Uterus (tissue), 4 donors: ENCODE measurements around the gene PER2. TPM values are rescaled to one million over a fixed set of nuclear protein-coding genes. Genes with fewer than 3 reads are reported as not detected.

Experiments
- DNase-seq, 2 donors: peaks; one replicate each; pipeline ENCODE4 v3.0.0-alpha.2; 2019 to 2020
- H3K27ac ChIP-seq, 2 donors: fragments of 200-600 bp; sonication (generic); 1 replicate in 1 of 2; 2 replicates in 1 of 2; pipeline ENCODE4 v1.5.1; 2016 to 2018
- H3K27me3 ChIP-seq, 2 donors: fragments of 200-600 bp; sonication (generic); one replicate each; pipeline ENCODE4 v1.5.1; 2018 to 2019; ENCODE audit warnings: control low read depth in 1 of 2
- H3K36me3 ChIP-seq, 2 donors: fragments of 200-600 bp; sonication (generic); one replicate each; pipeline ENCODE4 v1.5.1; 2019; ENCODE audit warnings: control low read depth in 1 of 2
- H3K4me1 ChIP-seq, 2 donors: fragments of 200-600 bp; sonication (generic); one replicate each; pipeline ENCODE4 v1.5.1; 2018 to 2019; ENCODE audit warnings: control low read depth in 1 of 2
- H3K4me3 ChIP-seq, 2 donors: fragments of 200-600 bp; sonication (generic); 1 replicate in 1 of 2; 2 replicates in 1 of 2; pipeline ENCODE4 v1.5.1; 2018 to 2019; ENCODE audit warnings: mild to moderate bottlenecking in 1 of 2
- H3K9me3 ChIP-seq, 2 donors: fragments of 200-600 bp; sonication (generic); one replicate each; pipeline ENCODE4 v1.5.1; 2019; ENCODE audit warnings: control low read depth in 1 of 2
- POLR2A ChIP-seq, 2 donors: fragments of 450-650 bp; IDR thresholded peaks; one replicate each; pipeline ENCODE4 v1.6.1; 2016; ENCODE audit warnings: antibody characterized with exemption in 2 of 2, mild to moderate bottlenecking in 1 of 2, moderate library complexity in 1 of 2
- intact Hi-C: fragments of 100-400 bp; cut with DNase I; formaldehyde crosslinking; loops from one replicate; pipeline ENCODE4 v1.15.1; 2023; ENCODE audit warnings: low total_unique reads
- total RNA-seq, 4 donors: library from RNA; depleted of rRNA in 3 of 4; stranded (reverse); fragments of >200 nt in 3 of 4; gene quantifications; one replicate each; pipeline versions ENCODE4 v1.1.0 to v1.2.4, GENCODE V29; 2014 to 2023
- TF ChIP-seq, protein P1 (sequence below), 4 experiments: fragments of 200-600 bp in 2 of 4; fragments of 450-650 bp in 2 of 4; sonication (generic) in 2 of 4; IDR thresholded peaks; one replicate each; pipeline ENCODE4 v1.5.1; 2016 to 2019; ENCODE audit warnings: antibody characterized with exemption in 4 of 4, mild to moderate bottlenecking in 2 of 4, moderate library complexity in 1 of 4
- donor health status: DM: yes; HTN: yes; CAD: no.

Gene PER2
- total RNA-seq, 4 donors from 2014 or later: 2.9 to 40.9 (median 19.9) TPM

GRCh38 chr2:238308177-238308576, 19.8 kb upstream of the PER2 start:
- intact Hi-C loops: no loop called here
- H3K4me3 ChIP-seq: no peak overlapping the region
- no peaks in the 10 kb centered on the region for H3K9me3 ChIP-seq
- TF ChIP-seq, protein P1, sequence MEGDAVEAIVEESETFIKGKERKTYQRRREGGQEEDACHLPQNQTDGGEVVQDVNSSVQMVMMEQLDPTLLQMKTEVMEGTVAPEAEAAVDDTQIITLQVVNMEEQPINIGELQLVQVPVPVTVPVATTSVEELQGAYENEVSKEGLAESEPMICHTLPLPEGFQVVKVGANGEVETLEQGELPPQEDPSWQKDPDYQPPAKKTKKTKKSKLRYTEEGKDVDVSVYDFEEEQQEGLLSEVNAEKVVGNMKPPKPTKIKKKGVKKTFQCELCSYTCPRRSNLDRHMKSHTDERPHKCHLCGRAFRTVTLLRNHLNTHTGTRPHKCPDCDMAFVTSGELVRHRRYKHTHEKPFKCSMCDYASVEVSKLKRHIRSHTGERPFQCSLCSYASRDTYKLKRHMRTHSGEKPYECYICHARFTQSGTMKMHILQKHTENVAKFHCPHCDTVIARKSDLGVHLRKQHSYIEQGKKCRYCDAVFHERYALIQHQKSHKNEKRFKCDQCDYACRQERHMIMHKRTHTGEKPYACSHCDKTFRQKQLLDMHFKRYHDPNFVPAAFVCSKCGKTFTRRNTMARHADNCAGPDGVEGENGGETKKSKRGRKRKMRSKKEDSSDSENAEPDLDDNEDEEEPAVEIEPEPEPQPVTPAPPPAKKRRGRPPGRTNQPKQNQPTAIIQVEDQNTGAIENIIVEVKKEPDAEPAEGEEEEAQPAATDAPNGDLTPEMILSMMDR (IDR thresholded peaks at IDR 0.05): peak in 1 of 4 experiments; percentile 18
- no peak for TF ChIP-seq POLR2A (IDR thresholded peaks at IDR 0.05)
- no peaks in the 10 kb centered on the region for H3K27me3 ChIP-seq
- H3K36me3 ChIP-seq: no peaks in the 10 kb centered on the region
- no peaks in the 10 kb centered on the region for H3K4me1 ChIP-seq
- no peak for DNase-seq
- H3K27ac ChIP-seq: no peak overlapping the region

- H3K27me3 ChIP-seq: no peaks in the 10 kb centered on the region
- intact Hi-C loops: no loop called here
- no peaks in the 10 kb centered on the region for H3K4me1 ChIP-seq
- no peak for DNase-seq
- no peaks in the 10 kb centered on the region for H3K9me3 ChIP-seq
- TF ChIP-seq POLR2A (IDR thresholded peaks at IDR 0.05): no peak
- TF ChIP-seq, protein P1 (IDR thresholded peaks at IDR 0.05): no peak
- no peaks in the 10 kb centered on the region for H3K36me3 ChIP-seq
- no peak overlapping the region for H3K4me3 ChIP-seq
- H3K27ac ChIP-seq: no peak overlapping the region
These were observed 18.2 kb upstream of the PER2 start for GRCh38 chr2:238306672-238306998.

GRCh38 chr2:238305965-238306671, 17.7 kb upstream of the PER2 start:
- Histone ChIP-seq H3K27me3 (no peaks in the 10 kb centered on the region), H3K9me3 (no peaks in the 10 kb centered on the region), H3K36me3 (no peaks in the 10 kb centered on the region), H3K4me1 (no peaks in the 10 kb centered on the region), H3K27ac (no peak overlapping the region), H3K4me3 (no peak overlapping the region)
- no peak for TF ChIP-seq POLR2A (IDR thresholded peaks at IDR 0.05)
- TF ChIP-seq, protein P1 (IDR thresholded peaks at IDR 0.05): no peak
- intact Hi-C loops: no loop called here
- DNase-seq: no peak

DNA sequence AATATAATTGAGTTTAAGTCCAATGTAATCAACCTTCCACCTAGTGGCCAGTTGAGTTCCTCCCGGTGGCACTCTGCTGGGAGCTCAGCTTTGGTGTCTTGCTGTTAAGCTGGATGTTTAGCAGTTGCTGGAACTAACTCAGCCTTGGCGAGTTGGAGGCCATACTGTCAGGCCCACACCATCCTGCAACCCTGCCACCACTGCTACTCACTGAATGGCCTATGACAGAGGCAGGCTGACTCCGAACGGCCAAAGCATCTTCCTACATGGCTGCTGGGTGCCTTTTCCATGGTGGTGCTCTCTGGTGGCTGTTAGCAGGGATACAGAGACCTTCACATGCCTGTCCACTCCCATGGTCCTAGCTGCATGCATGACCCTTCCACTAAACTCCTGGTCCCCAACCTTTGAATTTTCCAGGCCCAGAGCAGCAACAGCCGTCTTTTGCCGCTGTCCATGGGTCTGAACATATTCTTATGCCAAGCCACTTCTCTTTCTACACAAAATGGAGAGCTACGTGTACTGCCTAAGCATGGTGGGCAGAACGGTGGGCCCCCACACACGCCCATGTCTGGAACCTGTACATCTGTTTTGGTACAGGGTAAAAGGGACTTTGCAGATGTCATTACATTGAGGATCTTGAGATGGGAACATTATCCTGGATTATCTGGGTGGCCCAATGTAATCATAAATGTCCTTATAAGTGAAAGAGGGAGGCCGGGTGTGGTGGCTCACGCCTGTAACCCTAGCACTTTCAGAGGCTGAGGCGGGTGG, 16.9 kb upstream of the PER2 start:
- no peak for DNase-seq
- no peak for TF ChIP-seq POLR2A (IDR thresholded peaks at IDR 0.05)
- TF ChIP-seq, protein P1 (IDR thresholded peaks at IDR 0.05): no peak

GRCh38 chr2:238304116-238304515, 15.7 kb upstream of the PER2 start:
- DNase-seq: no peak
- Histone ChIP-seq H3K27ac (no peak overlapping the region), H3K4me3 (no peak overlapping the region), H3K36me3 (no peaks in the 10 kb centered on the region), H3K27me3 (no peaks in the 10 kb centered on the region), H3K4me1 (no peaks in the 10 kb centered on the region), H3K9me3 (no peaks in the 10 kb centered on the region)
- no peak for TF ChIP-seq POLR2A (IDR thresholded peaks at IDR 0.05)
- TF ChIP-seq, protein P1 (IDR thresholded peaks at IDR 0.05): no peak
- intact Hi-C loops: no loop called here

More for the DNA sequence above, 16.9 kb upstream of the PER2 start:
- H3K4me3 ChIP-seq: no peak overlapping the region
- no peaks in the 10 kb centered on the region for H3K9me3 ChIP-seq
- intact Hi-C loops: no loop called here
- H3K27me3 ChIP-seq: no peaks in the 10 kb centered on the region
- H3K4me1 ChIP-seq: no peaks in the 10 kb centered on the region
- H3K27ac ChIP-seq: no peak overlapping the region
- H3K36me3 ChIP-seq: no peaks in the 10 kb centered on the region
